ENCODE data around the gene FAM107B.

The FAM107B gene

GRCh38 chr10:14499601-14499904 lies 275.1 kb downstream of the FAM107B start:
- no peak for DNase-seq (ENCODE audit: insufficient read length, low spot score)
- no peak for TF ChIP-seq POLR2A (IDR thresholded peaks at IDR 0.05; ENCODE audit: low read depth, low read length)
- TF ChIP-seq POLR2AphosphoS5 (IDR thresholded peaks at IDR 0.05; ENCODE audit: low read depth, low read length): no peak
- no peak for TF ChIP-seq SPI1 (IDR thresholded peaks at IDR 0.05; ENCODE audit: low read depth, low read length)
- TF ChIP-seq PAX5 (IDR thresholded peaks at IDR 0.05; ENCODE audit: insufficient read depth, low read length, severe bottlenecking): no peak
- FAIRE-seq: no peak

- no peak for TF ChIP-seq TAF1 (IDR thresholded peaks at IDR 0.05; ENCODE audit: low read depth, low read length)
- TF ChIP-seq PAX5 (IDR thresholded peaks at IDR 0.05; ENCODE audit: insufficient read depth, low read length, severe bottlenecking): no peak
- TF ChIP-seq POU2F2 (IDR thresholded peaks at IDR 0.05; ENCODE audit: low read depth, low read length): no peak
- TF ChIP-seq SPI1 (IDR thresholded peaks at IDR 0.05; ENCODE audit: low read depth, low read length): no peak
- no peak for TF ChIP-seq POLR2A (IDR thresholded peaks at IDR 0.05; ENCODE audit: low read depth, low read length)
- no peak for TF ChIP-seq POLR2AphosphoS5 (IDR thresholded peaks at IDR 0.05; ENCODE audit: low read depth, low read length)
- FAIRE-seq (no peak), DNase-seq (ENCODE audit: insufficient read length, low spot score) (no peak)
Measured at GRCh38 chr10:14498326-14498725, 276.4 kb downstream of the FAM107B start.

- no peak for TF ChIP-seq POLR2A (IDR thresholded peaks at IDR 0.05; ENCODE audit: low read depth, low read length)
- no peak for TF ChIP-seq POLR2AphosphoS5 (IDR thresholded peaks at IDR 0.05; ENCODE audit: low read depth, low read length)
- no peak for TF ChIP-seq PAX5 (IDR thresholded peaks at IDR 0.05; ENCODE audit: insufficient read depth, low read length, severe bottlenecking)
- no peak for TF ChIP-seq POU2F2 (IDR thresholded peaks at IDR 0.05; ENCODE audit: low read depth, low read length)
- no peak for TF ChIP-seq TAF1 (IDR thresholded peaks at IDR 0.05; ENCODE audit: low read depth, low read length)
- no peak for TF ChIP-seq SPI1 (IDR thresholded peaks at IDR 0.05; ENCODE audit: low read depth, low read length)
- no peak for FAIRE-seq
Measured at GRCh38 chr10:14491811-14492210, 282.9 kb downstream of the FAM107B start.

GRCh38 chr10:14489522-14490177 lies 285.0 kb downstream of the FAM107B start:
- FAIRE-seq (no peak), DNase-seq (ENCODE audit: insufficient read length, low spot score) (no peak)
- TF ChIP-seq SPI1 (IDR thresholded peaks at IDR 0.05; ENCODE audit: low read depth, low read length) (no peak), PAX5 (IDR thresholded peaks at IDR 0.05; ENCODE audit: insufficient read depth, low read length, severe bottlenecking) (no peak), POU2F2 (IDR thresholded peaks at IDR 0.05; ENCODE audit: low read depth, low read length) (no peak), TAF1 (IDR thresholded peaks at IDR 0.05; ENCODE audit: low read depth, low read length) (no peak), POLR2A (IDR thresholded peaks at IDR 0.05; ENCODE audit: low read depth, low read length) (no peak), POLR2AphosphoS5 (IDR thresholded peaks at IDR 0.05; ENCODE audit: low read depth, low read length) (no peak)

More at GRCh38 chr10:14491811-14492210, 282.9 kb downstream of the FAM107B start:
- no peak for DNase-seq (ENCODE audit: insufficient read length, low spot score)

- TF ChIP-seq PAX5 (IDR thresholded peaks at IDR 0.05; ENCODE audit: insufficient read depth, low read length, severe bottlenecking) (no peak), POLR2A (IDR thresholded peaks at IDR 0.05; ENCODE audit: low read depth, low read length) (no peak), POU2F2 (IDR thresholded peaks at IDR 0.05; ENCODE audit: low read depth, low read length) (no peak), POLR2AphosphoS5 (IDR thresholded peaks at IDR 0.05; ENCODE audit: low read depth, low read length) (no peak), TAF1 (IDR thresholded peaks at IDR 0.05; ENCODE audit: low read depth, low read length) (no peak), SPI1 (IDR thresholded peaks at IDR 0.05; ENCODE audit: low read depth, low read length) (no peak)
- no peak for DNase-seq (ENCODE audit: insufficient read length, low spot score)
- no peak for FAIRE-seq
Measured at GRCh38 chr10:14487488-14487883, 287.2 kb downstream of the FAM107B start.

- TF ChIP-seq TAF1 (IDR thresholded peaks at IDR 0.05; ENCODE audit: low read depth, low read length): no peak
- TF ChIP-seq POLR2AphosphoS5 (IDR thresholded peaks at IDR 0.05; ENCODE audit: low read depth, low read length): no peak
- TF ChIP-seq POU2F2 (IDR thresholded peaks at IDR 0.05; ENCODE audit: low read depth, low read length): no peak
- TF ChIP-seq PAX5 (IDR thresholded peaks at IDR 0.05; ENCODE audit: insufficient read depth, low read length, severe bottlenecking): no peak
- TF ChIP-seq POLR2A (IDR thresholded peaks at IDR 0.05; ENCODE audit: low read depth, low read length): no peak
- no peak for TF ChIP-seq SPI1 (IDR thresholded peaks at IDR 0.05; ENCODE audit: low read depth, low read length)
- DNase-seq (ENCODE audit: insufficient read length, low spot score): no peak
- FAIRE-seq: no peak
Measured at GRCh38 chr10:14486777-14487487, 287.8 kb downstream of the FAM107B start.

- no peak for TF ChIP-seq PAX5 (IDR thresholded peaks at IDR 0.05; ENCODE audit: insufficient read depth, low read length, severe bottlenecking)
- TF ChIP-seq TAF1 (IDR thresholded peaks at IDR 0.05; ENCODE audit: low read depth, low read length): no peak
- TF ChIP-seq POLR2A (IDR thresholded peaks at IDR 0.05; ENCODE audit: low read depth, low read length): no peak
- TF ChIP-seq POLR2AphosphoS5 (IDR thresholded peaks at IDR 0.05; ENCODE audit: low read depth, low read length): no peak
- TF ChIP-seq POU2F2 (IDR thresholded peaks at IDR 0.05; ENCODE audit: low read depth, low read length): no peak
- TF ChIP-seq SPI1 (IDR thresholded peaks at IDR 0.05; ENCODE audit: low read depth, low read length): no peak
- DNase-seq (ENCODE audit: insufficient read length, low spot score) (no peak), FAIRE-seq (no peak)
Measured at GRCh38 chr10:14485986-14486385, 288.7 kb downstream of the FAM107B start.

- no peak for FAIRE-seq
Measured at GRCh38 chr10:14483417-14483816, 291.3 kb downstream of the FAM107B start.

GRCh38 chr10:14481752-14482151 lies 292.9 kb downstream of the FAM107B start:
- FAIRE-seq: no peak
- TF ChIP-seq POLR2AphosphoS5 (IDR thresholded peaks at IDR 0.05; ENCODE audit: low read depth, low read length) (no peak), PAX5 (IDR thresholded peaks at IDR 0.05; ENCODE audit: insufficient read depth, low read length, severe bottlenecking) (no peak), TAF1 (IDR thresholded peaks at IDR 0.05; ENCODE audit: low read depth, low read length) (no peak), POLR2A (IDR thresholded peaks at IDR 0.05; ENCODE audit: low read depth, low read length) (no peak), POU2F2 (IDR thresholded peaks at IDR 0.05; ENCODE audit: low read depth, low read length) (no peak), SPI1 (IDR thresholded peaks at IDR 0.05; ENCODE audit: low read depth, low read length) (no peak)
- DNase-seq (ENCODE audit: insufficient read length, low spot score): no peak

More at GRCh38 chr10:14483417-14483816, 291.3 kb downstream of the FAM107B start:
- no peak for DNase-seq (ENCODE audit: insufficient read length, low spot score)
- no peak for TF ChIP-seq TAF1 (IDR thresholded peaks at IDR 0.05; ENCODE audit: low read depth, low read length)
- no peak for TF ChIP-seq SPI1 (IDR thresholded peaks at IDR 0.05; ENCODE audit: low read depth, low read length)
- TF ChIP-seq POU2F2 (IDR thresholded peaks at IDR 0.05; ENCODE audit: low read depth, low read length): no peak
- TF ChIP-seq POLR2AphosphoS5 (IDR thresholded peaks at IDR 0.05; ENCODE audit: low read depth, low read length): no peak
- no peak for TF ChIP-seq POLR2A (IDR thresholded peaks at IDR 0.05; ENCODE audit: low read depth, low read length)
- no peak for TF ChIP-seq PAX5 (IDR thresholded peaks at IDR 0.05; ENCODE audit: insufficient read depth, low read length, severe bottlenecking)
